Activated CD8-positive, alpha-beta memory T cell treated with anti-CD3 and anti-CD28 coated beads, Interleukin-2, amount 50 U/mL, for 1 hour (primary cell): ENCODE measurements around the gene C6orf47.

Source experiments
- DNase-seq: peaks from one replicate; pipeline ENCODE4 v3.0.0-alpha.2; 2020; ENCODE audit errors: extremely low read depth

Gene C6orf47

GRCh38 chr6:31661262-31662123 is 915 bp upstream of the C6orf47 start:
- DNase-seq = no peak

GRCh38 chr6:31659649-31660380 is 763 bp downstream of the C6orf47 start:
- no peak for DNase-seq

DNA sequence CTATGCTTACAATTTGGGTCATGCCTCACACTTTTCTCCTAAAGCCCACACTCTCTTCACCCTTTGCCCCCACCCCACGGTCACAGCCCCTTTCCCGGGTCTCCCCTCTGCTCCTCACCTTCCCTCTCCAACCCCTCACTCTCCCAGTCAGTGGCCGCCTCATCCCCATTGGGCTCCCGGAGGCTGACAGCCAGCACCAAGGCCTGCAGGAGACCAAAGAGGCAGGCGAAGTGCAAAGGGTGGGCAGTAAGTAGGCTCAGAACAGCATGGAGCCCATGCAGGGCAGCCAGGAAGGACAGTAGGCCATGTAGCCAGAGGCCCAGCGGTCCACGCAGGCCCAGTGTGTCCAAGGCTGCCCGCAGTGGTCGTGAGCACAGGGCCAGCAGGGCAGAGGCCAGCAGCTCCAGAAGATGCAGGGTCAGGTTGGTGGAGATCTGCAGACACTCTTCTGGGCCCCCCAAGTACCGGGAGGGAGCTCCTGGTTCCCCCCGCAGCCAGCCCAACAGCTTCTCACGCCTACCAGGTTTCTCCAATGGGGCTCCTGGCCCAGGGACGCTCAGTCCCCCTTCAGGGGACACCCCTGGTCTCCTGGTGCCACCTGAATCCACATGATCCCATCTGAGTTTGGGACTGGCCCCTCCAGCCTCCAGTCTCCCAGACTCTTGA is 1.5 kb downstream of the C6orf47 start:
- DNase-seq = no peak

DNA sequence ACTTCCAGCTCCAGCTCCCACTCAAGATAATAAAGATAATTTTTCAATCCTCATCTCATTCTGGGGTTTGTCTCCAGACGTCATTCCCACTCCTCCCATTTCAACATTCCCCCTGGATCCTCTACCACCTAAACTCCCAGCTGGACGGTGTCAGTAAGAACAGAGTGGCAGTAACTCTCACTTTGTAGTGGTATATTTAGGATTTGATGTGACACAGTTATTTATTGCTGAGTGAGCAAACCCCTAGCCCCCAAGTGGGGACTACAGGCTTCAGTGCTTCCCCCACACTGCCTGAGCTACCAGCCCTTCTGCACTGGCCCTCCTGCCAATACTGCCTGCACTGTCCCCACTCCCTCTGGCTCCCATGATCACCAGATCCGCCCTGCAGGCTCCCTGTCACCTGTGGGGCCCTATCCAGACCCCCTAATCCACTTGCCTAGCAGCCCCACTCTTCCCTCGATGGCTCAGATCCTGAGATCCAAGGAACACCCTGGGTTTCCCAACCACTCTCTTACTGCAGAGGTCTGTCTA is 2.4 kb downstream of the C6orf47 start:
- DNase-seq = no peak

DNA sequence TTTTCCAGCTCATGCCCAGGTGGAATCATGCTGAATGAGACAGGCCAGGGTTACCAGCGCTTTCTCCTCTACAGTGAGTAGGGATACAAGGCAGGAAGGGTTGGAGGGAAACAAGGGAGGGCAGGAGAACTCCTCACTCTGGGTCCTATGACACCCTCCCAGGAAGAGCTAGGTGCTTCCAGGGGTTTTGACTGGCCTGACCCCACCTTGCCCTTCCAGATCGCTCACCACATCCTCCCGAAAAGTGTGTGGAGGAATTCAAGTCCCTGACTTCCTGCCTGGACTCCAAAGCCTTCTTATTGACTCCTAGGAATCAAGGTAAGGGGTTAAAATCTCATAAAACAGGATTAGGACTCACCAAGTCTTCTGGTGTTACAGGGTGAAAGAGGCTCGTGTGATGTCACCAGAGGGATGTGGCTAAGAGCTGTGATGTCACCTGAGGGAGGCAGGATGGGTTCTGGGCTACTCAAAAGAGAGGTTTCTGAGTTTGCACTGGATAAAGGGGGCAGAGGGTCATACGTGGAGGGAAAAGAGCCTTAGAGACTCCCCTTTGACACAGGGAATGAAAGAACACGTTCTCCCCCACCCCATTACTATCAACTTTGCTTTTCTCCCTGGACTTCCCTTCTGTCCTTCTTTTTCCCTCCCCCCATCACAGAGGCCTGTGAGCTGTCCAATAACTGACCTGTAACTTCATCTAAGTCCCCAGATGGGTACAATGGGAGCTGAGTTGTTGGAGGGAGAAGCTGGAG is 3.0 kb downstream of the C6orf47 start:
- DNase-seq = no peak

DNA sequence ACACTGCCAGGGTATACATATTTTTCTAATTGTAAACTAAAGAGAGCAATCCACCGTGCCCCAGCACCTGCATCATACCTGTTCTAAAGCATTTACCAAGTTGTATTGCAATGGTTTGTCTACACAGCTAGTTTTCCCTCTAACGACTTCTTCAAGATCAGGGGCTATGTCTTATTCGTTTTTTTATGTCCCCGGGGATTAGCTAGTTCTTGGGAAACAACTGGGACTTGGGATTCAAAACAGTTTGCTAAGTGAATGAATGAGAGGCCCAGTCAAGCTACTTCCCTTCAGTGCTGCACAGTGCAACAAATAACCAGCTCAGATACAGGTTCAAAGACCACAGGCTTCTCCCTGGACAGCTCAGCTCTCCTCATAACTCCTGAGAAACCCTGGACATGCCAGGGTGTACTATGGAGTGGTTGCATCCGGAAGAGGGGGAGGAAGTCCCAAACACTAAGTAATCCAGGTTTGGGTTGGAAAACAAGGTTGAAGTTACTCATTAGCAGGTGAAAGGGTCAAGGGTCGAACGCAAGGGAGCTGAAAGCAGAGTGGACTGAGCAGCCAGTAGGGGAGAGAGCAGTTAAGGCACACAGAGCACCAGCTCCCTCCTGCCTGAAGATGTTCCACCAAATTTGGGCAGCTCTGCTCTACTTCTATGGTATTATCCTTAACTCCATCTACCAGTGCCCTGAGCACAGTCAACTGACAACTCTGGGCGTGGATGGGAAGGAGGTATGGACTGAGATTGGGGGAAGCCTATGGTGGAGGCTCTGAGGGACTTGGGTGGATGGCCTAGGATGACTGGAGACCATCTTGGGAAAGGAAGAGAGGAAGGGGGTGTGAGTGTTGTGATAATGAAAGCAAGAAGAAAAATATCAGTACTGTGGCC is 5.0 kb downstream of the C6orf47 start, which contains the start of gene APOM:
Gene APOM, plus strand, starts transcription at position 546 of the 889 bp plus-strand sequence. Its CDS starts 73 bp downstream, at position 619.
- no peak for DNase-seq

DNA sequence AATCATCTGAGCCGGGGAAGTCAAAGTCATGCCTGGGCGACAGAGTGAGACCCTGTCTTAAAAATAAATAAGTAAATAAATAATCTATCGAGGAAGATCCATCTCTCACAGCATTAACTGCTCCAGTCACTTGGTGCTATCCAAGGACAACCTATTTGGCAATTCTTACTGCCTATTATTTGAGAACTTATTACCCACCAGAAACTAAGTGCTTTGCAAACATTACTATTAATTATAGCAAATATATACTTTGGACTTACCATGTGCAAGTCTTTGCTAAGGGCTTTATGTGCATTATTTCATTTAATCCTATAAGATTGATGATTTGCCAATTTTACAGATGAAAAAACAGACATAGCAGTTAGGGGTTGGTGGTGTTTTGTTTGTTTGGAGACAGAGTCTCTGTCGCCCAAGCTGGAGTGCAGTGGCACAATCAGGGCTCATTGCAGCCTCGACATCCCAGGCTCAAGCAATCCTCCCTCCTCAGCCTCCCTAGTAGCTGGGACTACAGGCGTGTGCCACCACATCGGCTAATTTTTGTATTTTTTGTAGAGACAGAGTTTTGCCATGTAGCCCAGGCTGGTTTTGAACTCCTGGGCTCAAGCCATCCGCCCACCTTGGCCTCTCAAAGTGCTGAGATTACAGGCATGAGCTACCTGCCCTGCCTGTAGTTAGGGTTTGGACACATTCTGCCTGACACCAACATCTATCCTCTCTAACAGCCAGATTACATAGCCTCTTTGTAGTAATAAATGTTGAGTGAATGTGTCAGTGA is 5.8 kb downstream of the C6orf47 start:
- DNase-seq = no peak

DNA sequence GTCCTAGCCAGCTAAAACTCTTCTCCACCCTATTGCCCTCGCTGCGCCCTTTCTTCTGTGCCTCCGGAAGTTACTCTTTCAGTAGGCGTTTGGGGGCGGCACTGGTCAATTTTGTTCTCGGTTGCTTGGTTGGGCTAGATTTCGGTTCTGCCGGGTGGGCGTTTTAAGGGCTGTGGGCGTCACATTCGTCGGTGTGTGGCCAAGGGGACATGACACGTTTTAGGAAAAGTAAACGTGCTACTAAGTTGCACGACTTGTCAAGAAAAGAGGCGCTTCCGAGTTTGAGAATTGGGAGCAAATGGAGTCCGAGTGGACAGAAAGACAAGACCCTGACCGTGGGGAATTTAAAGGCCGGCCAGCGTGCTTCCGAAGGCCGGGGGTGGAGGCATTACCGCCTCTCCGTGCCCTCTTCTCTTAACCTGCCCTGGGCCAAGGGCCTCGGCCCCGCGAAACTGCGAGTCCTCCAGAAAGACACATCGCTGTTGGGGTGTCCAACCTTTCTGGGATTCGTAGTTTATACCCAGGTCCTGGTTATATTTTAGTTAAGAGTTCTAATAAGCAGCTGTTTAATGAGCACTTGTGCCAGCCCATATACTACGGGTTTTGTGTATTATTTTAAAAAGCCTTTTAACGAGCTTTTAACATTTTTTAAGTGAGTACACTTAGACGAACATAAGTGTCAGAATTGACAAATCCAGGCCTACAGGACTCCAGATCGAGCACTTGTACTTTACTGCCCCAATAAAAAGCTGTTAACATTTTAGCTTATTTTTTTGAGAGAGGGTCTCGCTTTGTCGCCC is 7.5 kb downstream of the C6orf47 start:
- peak; percentile 73 for DNase-seq

- DNase-seq = no peak
Measured at GRCh38 chr6:31651602-31652191, 8.9 kb downstream of the C6orf47 start.

DNA sequence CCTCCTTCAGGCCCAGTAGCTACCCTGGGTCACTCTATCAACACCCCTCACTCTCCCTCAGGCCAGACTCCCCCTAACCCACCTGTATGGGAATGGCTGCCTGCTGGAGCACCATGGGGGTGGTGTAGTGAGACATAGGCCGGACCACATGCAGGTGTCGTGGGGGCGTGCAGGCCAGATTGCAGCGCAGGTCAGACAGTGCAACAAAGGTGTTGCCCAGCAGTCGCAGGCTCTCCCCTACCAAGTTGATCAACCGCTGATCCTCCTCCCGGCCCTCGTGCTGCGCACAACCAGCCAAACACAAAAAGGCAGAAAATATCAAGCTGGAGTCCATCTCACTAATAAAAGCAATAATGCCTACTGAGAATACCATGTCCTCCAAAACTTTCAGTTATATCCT is 15.3 kb downstream of the C6orf47 start:
- no peak for DNase-seq

DNA sequence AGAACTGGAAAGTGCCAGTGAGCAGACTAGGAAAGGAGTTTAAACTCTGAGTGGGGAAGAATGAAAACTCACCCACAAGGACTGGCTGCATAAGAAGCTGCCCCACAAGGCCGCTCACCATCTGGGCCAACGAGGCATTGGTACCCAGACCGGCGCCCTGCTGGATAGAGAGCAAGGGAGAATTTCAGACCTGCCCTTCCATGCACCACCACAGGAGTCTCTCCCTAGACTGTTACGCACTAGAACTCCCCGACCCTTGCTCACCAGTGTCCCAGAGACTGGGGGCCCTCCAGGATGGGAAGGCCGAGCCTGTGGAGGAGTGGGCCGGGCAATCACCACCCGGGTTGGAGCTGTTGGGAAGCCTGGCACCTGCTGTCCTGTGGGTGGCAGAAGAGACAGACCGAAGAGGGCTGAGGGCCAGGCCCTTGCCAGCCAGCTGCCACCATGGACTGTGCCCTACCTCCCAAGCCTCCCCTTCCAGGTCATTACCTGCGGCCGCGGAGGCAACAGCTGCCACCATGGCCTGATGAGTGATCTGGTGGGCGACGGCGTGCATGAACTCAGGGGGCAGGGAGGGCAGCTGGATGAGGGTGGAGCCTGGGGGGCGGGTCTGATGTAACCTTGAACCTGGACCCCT is 16.6 kb downstream of the C6orf47 start:
- DNase-seq = no peak

DNA sequence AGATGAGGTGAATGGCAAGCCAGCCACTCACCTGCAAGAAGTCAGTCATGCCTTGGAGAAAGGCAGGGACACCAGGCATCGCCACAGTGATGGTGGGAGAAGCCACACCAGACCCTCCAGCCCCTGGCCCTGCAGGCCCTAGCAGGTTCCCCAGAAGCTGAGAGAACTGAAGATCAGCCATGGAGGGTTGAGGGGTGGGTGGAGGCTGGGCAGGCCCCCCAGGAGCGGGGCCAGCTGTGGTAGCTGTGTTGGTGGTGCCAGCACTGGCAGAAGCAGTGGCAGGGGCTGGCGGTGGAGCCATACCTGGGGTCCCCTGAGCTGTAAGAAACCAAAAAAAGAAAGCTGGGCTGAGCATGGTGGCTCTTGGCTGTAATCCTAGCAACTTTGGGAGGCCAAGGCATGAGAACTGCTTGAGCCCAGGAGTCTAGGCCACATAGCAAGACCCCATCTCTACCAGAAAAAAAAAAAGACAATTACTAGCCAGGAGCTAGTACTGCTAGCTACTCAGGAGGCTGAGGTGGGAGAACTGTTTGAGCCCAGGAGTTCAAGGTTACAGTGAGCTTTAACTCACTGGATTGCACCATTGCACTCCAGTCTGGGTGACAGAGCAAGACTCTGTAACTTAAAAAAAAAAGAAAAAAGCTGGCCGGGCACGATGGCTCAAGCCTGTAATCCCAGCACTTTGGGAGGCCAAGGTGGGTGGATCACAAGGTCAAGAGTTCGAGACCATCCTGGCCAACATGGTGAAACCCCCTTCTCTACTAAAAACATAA is 17.6 kb downstream of the C6orf47 start:
- DNase-seq = no peak

DNA sequence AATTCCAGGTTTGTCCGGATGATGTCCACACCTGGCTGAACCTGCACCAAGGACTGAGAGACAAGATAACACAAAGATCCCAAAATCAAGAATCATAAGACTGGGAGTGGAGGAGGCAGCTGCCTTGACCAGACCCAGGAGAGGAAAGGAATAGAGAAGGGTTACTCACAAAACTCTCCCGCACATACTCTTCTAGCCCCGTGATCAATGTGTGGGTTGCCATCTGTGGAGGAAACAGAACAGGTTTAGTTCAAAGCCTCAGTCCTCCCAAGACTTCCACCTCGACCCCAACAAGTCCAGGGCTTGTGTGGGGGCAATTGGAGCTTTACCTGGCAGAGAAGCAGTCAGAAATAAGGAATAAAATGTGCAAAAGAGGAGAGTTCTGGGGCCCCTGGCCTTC is 19.2 kb downstream of the C6orf47 start:
- DNase-seq = no peak

DNA sequence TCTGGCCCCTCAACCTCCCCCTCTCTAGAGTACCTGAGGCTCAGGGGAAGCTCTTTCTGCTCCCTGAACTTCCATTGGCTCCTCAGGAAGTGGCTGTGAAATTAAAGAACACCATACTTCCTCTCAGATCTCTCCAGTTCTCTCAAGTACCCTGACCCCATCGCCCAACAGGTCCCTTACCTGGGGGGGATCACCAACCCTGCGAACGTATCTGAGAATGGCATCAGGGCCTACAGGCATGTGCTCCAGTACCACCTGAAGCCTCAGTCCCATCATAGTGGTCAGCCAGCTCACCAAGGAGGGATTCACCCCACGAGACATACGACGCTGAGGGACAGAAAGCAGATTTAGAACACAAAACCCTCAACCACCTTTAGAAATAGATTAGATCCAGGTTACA is 20.0 kb downstream of the C6orf47 start:
- no peak for DNase-seq

GRCh38 chr6:31639449-31639861 is 21.1 kb downstream of the C6orf47 start:
- DNase-seq = no peak

DNA sequence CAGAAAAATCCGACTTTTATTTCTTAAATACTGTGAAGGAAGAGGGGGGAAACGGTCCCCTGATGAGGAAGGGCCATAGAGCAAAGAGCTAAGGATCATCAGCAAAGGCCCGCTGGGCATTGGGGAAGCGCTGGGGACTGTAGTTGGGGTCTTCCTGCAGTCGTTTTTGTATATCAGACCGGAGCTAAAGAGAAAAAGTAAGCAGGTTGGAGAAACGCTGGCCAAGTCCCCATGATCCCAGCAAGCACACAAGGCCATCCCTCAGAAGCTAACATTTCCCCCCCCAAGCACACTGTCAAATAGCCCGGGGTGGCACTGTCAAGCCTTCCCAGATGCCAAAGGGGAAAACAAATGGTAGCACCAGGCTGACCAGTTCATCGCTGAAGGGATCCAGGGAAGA is 21.5 kb downstream of the C6orf47 start:
- DNase-seq = no peak
